Neural cell (in vitro differentiated cells): ENCODE results near the gene BICD1. TPM values are rescaled to one million over a fixed set of nuclear protein-coding genes. Genes with fewer than 3 reads are reported as not detected.

ENCODE experiments used
- H2AFZ ChIP-seq: fragments of 200-600, 300-800 bp; sonication (generic), shearing (Covaris generic); 2 replicates; pipeline ENCODE4 v1.6.0; 2014; ENCODE audit warnings: low read depth, mild to moderate bottlenecking, antibody characterized with exemption, low read length, moderate library complexity
- H3F3A ChIP-seq: fragments of 200-600 bp; shearing (Covaris generic); 2 replicates; pipeline ENCODE4 v1.6.1; 2016; ENCODE audit warnings: mild to moderate bottlenecking, moderate library complexity, mixed read lengths, antibody characterized with exemption, low read length; ENCODE audit not compliant: insufficient read depth, poor library complexity, severe bottlenecking
- H3K27ac ChIP-seq: fragments of 200-600, 300-800 bp; sonication (generic), shearing (Covaris generic); 2 replicates; pipeline ENCODE4 v1.5.1; 2014; ENCODE audit warnings: mild to moderate bottlenecking, low read length, moderate library complexity
- H3K27me3 ChIP-seq: fragments of 300-800, 200-600 bp; sonication (generic), shearing (Covaris generic); 2 replicates; pipeline ENCODE4 v1.6.0; 2014; ENCODE audit warnings: mild to moderate bottlenecking, low read depth, low read length, moderate library complexity; ENCODE audit not compliant: insufficient read depth
- H3K36me3 ChIP-seq: fragments of 300-800, 200-600 bp; sonication (generic), shearing (Covaris generic); 2 replicates; pipeline ENCODE4 v1.5.1; 2014; ENCODE audit warnings: mild to moderate bottlenecking, antibody characterized with exemption, low read length, moderate library complexity; ENCODE audit not compliant: insufficient read depth
- H3K4me2 ChIP-seq: fragments of 300-800, 200-600 bp; sonication (generic), shearing (Covaris generic); 2 replicates; pipeline ENCODE4 v1.6.0; 2014; ENCODE audit warnings: mild to moderate bottlenecking, low read length
- H3K4me3 ChIP-seq: fragments of 300-800, 200-600 bp; sonication (generic), shearing (Covaris generic); 2 replicates; pipeline ENCODE4 v1.5.1; 2014; ENCODE audit warnings: mild to moderate bottlenecking, low read length, moderate library complexity
- H3K79me2 ChIP-seq: fragments of 200-600 bp; shearing (Covaris generic); replicated peaks from 2 replicates; pipeline ENCODE4 v1.6.0; 2014; ENCODE audit warnings: mild to moderate bottlenecking, low read length, moderate library complexity; ENCODE audit not compliant: insufficient read depth
- H3K9ac ChIP-seq: fragments of 300-800, 200-600 bp; sonication (generic), shearing (Covaris generic); 2 replicates; pipeline ENCODE4 v1.6.1; 2016; ENCODE audit warnings: mild to moderate bottlenecking, low read length, mixed read lengths
- H3K9me2 ChIP-seq: fragments of 200-600 bp; shearing (Covaris generic); 2 replicates; pipeline ENCODE4 v1.6.1; 2016; ENCODE audit warnings: mild to moderate bottlenecking, low read length, mixed read lengths; ENCODE audit not compliant: insufficient read depth
- H3K9me3 ChIP-seq: fragments of 200-600, 300-800 bp; sonication (generic), shearing (Covaris generic); 2 replicates; pipeline ENCODE4 v1.6.1; 2016; ENCODE audit warnings: mild to moderate bottlenecking, mixed run types, low read length, moderate library complexity, mixed read lengths
- H4K20me1 ChIP-seq: fragments of 200-600 bp; shearing (Covaris generic); 2 replicates; pipeline ENCODE4 v1.6.1; 2016; ENCODE audit warnings: mild to moderate bottlenecking, mixed run types; ENCODE audit not compliant: insufficient read depth
- CTCF ChIP-seq: fragments of 450-650 bp; IDR thresholded peaks from 2 replicates; pipeline ENCODE4 v1.5.1; 2014; ENCODE audit warnings: antibody characterized with exemption, mild to moderate bottlenecking, moderate library complexity; ENCODE audit not compliant: poor library complexity, severe bottlenecking
- EP300 ChIP-seq: fragments of 450-650 bp; conservative IDR thresholded peaks from 2 replicates; pipeline ENCODE4 v1.6.1; 2014; ENCODE audit warnings: antibody characterized with exemption, mild to moderate bottlenecking, moderate library complexity; ENCODE audit not compliant: poor library complexity, severe bottlenecking
- EZH2 ChIP-seq: fragments of 200-600, 300-800 bp; shearing (Covaris generic), sonication (generic); IDR thresholded peaks from 2 replicates; pipeline ENCODE4 v1.6.1; 2014; ENCODE audit warnings: antibody characterized with exemption, low read length, borderline replicate concordance, mild to moderate bottlenecking; ENCODE audit not compliant: insufficient read depth, poor library complexity, severe bottlenecking
- MXI1 ChIP-seq: fragments of 450-650 bp; conservative IDR thresholded peaks from 2 replicates; pipeline ENCODE4 v1.6.1; 2014; ENCODE audit warnings: antibody characterized with exemption, mild to moderate bottlenecking; ENCODE audit not compliant: poor library complexity, severe bottlenecking
- POLR2AphosphoS5 ChIP-seq: IDR thresholded peaks from 2 replicates; pipeline ENCODE4 v1.6.1; 2012
- RAD21 ChIP-seq: fragments of 450-650 bp; conservative IDR thresholded peaks from 2 replicates; pipeline ENCODE4 v1.6.1; 2014; ENCODE audit warnings: antibody characterized with exemption, mild to moderate bottlenecking, moderate library complexity
- SMC3 ChIP-seq: fragments of 450-650 bp; conservative IDR thresholded peaks from 2 replicates; pipeline ENCODE4 v1.6.1; 2014; ENCODE audit warnings: antibody characterized with exemption, mild to moderate bottlenecking, moderate library complexity; ENCODE audit not compliant: poor library complexity
- TAF1 ChIP-seq: IDR thresholded peaks from 2 replicates; pipeline ENCODE4 v1.6.1; 2012; ENCODE audit warnings: low read depth
- polyA plus RNA-seq: library from polyadenylated mRNA; depleted of rRNA; stranded (reverse); fragments of >200 nt; gene quantifications from 2 replicates; pipeline ENCODE4 v1.2.3, GENCODE V29; 2014
- TF ChIP-seq, protein P1 (sequence below): IDR thresholded peaks from 2 replicates; pipeline ENCODE4 v1.6.1; 2012; ENCODE audit warnings: borderline replicate concordance

The BICD1 gene
- polyA plus RNA-seq, 1 donor from 2014 or later: 41.1 TPM

- Histone ChIP-seq H4K20me1 (no peaks in the 10 kb centered on the region), H3K79me2 (no peaks in the 10 kb centered on the region), H3K9me2 (no peaks in the 10 kb centered on the region)
These were observed 306.8 kb downstream of the BICD1 start for GRCh38 chr12:32413412-32413811.

DNA sequence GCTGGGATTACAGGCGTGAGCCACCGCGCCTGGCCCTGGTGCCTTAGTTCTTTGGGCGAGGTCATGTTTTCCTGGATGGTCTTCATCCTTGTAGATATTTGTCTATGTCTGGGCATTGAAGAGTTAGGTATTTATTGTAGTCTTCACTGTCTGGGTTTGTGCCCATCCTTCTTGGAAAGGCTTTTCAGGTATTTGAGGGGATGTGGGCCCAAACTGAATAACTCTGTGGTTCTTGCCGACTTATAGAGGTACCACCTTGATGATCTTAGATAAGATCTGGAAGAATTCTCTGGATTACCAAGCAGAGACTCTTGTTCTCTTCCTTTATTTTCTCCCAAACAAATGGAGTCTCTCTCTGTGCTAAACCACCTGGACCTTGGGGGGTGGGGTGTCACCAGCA lies 311.6 kb downstream of the BICD1 start:
- Histone ChIP-seq H3K27me3 (no peaks in the 10 kb centered on the region), H2AFZ (no peak overlapping the region), H3K9me3 (no peaks in the 10 kb centered on the region), H3K27ac (no peak overlapping the region), H3F3A (no peaks in the 10 kb centered on the region), H3K79me2 (no peaks in the 10 kb centered on the region), H3K4me2 (no peak overlapping the region), H4K20me1 (no peaks in the 10 kb centered on the region), H3K9me2 (no peaks in the 10 kb centered on the region), H3K9ac (no peak overlapping the region), H3K36me3 (no peaks in the 10 kb centered on the region), H3K4me3 (no peak overlapping the region)
- no peak for TF ChIP-seq CTCF
- TF ChIP-seq RAD21: no peak
- no peak for TF ChIP-seq POLR2AphosphoS5
- no peak for TF ChIP-seq MXI1
- TF ChIP-seq EP300: no peak
- TF ChIP-seq, protein P1, sequence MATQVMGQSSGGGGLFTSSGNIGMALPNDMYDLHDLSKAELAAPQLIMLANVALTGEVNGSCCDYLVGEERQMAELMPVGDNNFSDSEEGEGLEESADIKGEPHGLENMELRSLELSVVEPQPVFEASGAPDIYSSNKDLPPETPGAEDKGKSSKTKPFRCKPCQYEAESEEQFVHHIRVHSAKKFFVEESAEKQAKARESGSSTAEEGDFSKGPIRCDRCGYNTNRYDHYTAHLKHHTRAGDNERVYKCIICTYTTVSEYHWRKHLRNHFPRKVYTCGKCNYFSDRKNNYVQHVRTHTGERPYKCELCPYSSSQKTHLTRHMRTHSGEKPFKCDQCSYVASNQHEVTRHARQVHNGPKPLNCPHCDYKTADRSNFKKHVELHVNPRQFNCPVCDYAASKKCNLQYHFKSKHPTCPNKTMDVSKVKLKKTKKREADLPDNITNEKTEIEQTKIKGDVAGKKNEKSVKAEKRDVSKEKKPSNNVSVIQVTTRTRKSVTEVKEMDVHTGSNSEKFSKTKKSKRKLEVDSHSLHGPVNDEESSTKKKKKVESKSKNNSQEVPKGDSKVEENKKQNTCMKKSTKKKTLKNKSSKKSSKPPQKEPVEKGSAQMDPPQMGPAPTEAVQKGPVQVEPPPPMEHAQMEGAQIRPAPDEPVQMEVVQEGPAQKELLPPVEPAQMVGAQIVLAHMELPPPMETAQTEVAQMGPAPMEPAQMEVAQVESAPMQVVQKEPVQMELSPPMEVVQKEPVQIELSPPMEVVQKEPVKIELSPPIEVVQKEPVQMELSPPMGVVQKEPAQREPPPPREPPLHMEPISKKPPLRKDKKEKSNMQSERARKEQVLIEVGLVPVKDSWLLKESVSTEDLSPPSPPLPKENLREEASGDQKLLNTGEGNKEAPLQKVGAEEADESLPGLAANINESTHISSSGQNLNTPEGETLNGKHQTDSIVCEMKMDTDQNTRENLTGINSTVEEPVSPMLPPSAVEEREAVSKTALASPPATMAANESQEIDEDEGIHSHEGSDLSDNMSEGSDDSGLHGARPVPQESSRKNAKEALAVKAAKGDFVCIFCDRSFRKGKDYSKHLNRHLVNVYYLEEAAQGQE: no peak
- TF ChIP-seq SMC3: no peak
- TF ChIP-seq TAF1: no peak
- no peak for TF ChIP-seq EZH2

More at GRCh38 chr12:32413412-32413811, 306.8 kb downstream of the BICD1 start:
- H3K9ac ChIP-seq: no peak overlapping the region
- no peaks in the 10 kb centered on the region for H3K36me3 ChIP-seq
- no peaks in the 10 kb centered on the region for H3F3A ChIP-seq
- H3K9me3 ChIP-seq: no peaks in the 10 kb centered on the region
- H3K4me2 ChIP-seq: no peak overlapping the region
- H3K27me3 ChIP-seq: no peaks in the 10 kb centered on the region
- H3K4me3 ChIP-seq: no peak overlapping the region
- TF ChIP-seq EP300 (no peak), POLR2AphosphoS5 (no peak), TAF1 (no peak), CTCF (no peak), EZH2 (no peak), MXI1 (no peak), SMC3 (no peak)
- TF ChIP-seq, protein P1: no peak
- H2AFZ ChIP-seq: no peak overlapping the region
- no peak overlapping the region for H3K27ac ChIP-seq
